Measurements from ENCODE around the gene ZNF546.

The ZNF546 gene

DNA sequence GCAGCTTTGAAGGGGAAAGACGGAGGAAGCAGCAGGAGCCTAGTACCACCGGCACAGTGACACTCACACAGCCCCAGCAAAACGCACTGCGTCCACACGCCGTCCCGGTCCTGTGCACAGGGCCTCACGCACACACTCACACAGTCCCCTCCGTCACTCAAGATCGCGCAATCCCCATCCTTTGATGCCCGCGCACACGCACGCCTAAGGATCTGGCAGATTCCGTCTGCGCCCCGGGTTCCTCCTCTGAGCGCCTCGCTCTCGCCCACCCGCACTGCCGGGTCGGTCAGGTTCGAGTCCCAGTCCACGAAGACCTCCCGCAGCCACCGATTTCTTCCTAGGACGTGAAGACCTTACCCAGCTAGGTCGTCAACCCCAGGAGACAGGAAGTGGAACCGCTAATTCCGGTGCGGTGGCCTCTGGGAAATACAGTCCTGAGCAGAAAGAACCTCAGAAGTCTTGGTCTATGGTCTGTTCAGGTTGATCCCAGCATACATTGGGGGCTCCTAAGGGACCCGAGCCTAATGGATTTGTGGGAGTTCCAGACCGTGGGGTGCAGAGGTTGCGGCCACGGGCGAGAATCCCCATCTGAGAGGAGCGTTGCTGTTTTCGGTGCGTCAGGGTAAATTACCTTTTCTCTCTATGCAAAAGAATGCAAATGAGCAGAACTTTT lies 59.1 kb downstream of the ZNF546 start, which contains the start of gene ZNF780B:
Gene ZNF780B (minus strand): TSS at position 400 of the 673 bp plus-strand sequence. CDS start 5,899 bp downstream, outside the sequence.
- DNase-seq (ENCODE audit: low read depth in 2 of 2) = peak; percentile 15 to 31

DNA sequence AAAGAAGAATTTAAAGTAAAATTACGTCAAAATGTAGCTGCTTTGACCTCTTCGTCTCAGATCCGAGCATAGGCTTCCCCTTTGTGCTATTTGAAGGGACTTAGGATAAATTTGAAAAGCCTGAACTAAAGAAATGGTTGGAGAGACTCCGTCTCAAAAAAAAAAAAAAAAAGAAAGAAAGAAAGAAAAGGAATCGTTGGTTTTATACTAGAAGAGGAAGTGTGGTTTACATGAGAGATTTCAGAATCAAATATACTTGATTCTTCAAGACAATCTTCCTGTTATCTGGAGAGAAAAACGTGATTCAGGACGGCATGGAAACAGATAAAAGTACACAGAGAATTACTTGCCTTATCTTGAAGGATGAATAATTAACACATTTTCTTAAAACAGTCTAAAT lies 59.6 kb downstream of the ZNF546 start:
- no peak for DNase-seq (ENCODE audit: low read depth in 2 of 2)

DNA sequence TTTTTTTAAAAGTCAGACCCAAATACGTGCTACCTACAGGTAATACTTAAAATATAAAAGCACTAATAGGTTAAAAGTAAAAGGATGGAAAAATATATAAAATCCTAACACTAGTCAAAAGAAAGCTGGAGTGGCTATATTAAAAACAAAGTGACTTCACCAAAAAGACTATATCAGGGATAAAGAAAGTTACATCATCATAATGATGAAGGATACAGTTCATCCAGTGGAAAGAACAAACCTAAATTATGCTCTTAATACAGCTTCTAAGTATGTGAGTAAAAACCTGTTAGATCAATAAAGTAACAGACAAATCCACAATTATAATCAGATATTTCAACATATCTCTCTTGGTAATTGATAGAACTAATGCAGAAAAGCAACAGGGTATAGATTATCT lies 60.3 kb downstream of the ZNF546 start:
- DNase-seq (ENCODE audit: low read depth in 2 of 2) = no peak

DNA sequence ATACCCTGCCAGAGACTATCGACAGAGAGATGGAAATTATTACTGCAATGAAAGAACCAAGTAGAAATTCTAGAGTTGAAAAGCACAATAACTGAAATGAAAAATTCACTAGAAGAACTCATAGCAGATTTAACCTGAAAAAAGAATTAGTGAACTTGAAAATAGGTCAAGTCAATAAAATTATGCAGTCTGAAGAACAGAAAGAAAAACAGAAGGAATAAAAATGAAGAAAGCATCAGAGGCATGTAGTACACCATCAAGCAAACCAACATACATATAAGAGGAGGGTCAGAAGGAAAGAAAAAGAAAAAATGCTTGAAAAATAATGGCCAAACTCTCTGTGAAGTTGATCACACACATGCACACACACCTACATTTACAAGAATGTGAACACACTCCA lies 62.8 kb downstream of the ZNF546 start:
- no peak for DNase-seq (ENCODE audit: low read depth in 2 of 2)

DNA sequence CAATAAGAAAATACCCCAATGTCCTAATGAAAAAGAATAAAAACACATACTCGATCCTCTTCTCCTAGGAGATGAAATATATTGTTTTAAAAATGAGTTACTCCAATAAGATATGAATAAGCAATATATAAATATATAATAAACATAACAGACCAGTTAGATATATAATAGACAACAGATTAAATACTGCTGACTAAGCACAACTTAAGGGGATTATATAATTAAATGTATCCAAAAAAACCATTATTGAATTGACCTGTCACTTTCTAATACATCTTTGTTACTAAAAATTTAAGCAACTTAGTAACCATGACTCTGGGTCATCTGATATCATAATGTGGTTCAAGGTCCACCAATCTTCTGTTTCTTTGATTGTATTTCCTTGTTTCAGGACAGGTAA lies 73.2 kb downstream of the ZNF546 start:
- DNase-seq (ENCODE audit: low read depth in 2 of 2) = no peak
